Activated CD8-positive, alpha-beta memory T cell treated with anti-CD3 and anti-CD28 coated beads for 1 hour (primary cell): Measurements from ENCODE around the gene TNNC1.

Source experiments
- DNase-seq, 2 donors: peaks; one replicate each; pipeline ENCODE4 v3.0.0-alpha.2; 2020; ENCODE audit warnings: low read depth in 1 of 2; ENCODE audit errors: extremely low read depth in 1 of 2

TNNC1 gene

DNA sequence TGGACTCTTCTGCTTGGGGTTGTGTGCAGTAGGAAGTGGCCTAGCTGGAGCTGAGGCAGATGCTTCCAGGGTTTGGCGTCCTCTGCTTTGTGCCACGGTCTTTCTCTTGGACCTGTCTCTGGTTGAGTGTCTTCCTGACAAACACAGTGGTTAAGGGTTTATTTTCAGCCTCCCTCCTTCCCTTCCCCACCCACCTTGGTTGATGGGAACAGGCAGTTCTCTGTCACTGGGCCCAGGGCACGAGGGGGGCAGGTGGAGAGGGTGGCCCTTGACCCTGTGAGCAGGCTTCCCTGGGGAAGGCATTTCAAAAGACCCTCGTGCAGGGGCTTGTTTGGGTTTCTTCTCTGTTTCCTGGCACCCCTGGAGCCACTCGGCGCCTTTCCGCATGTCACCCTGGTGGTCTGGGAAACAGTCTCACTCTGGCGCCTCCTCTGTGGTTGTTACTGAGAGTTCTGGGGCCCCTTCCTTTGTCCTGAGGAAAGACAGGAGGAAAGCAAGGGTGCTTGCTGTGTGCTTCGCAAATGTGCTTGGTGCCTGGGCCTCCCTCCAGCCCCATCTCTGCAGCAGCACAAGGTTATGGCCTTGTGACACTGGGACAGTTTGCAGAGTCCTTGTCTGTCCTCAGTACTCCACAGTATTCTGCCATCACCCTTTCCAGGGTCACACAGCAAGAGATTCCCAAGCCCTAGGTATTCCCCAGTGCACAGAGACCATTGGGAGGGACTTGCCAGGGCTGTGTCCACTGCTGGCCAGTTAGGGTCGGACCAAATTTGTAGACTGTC lies 31.0 kb upstream of the TNNC1 start:
- no peak for DNase-seq

- no peak for DNase-seq
These were observed 29.9 kb upstream of the TNNC1 start for GRCh38 chr3:52483577-52484381.

- DNase-seq, result no peak
These were observed 29.2 kb upstream of the TNNC1 start for GRCh38 chr3:52483081-52483480.

- no peak for DNase-seq
These were observed 28.1 kb upstream of the TNNC1 start for GRCh38 chr3:52481819-52482521.

- DNase-seq, result no peak
These were observed 27.2 kb upstream of the TNNC1 start for GRCh38 chr3:52480768-52481715.

DNA sequence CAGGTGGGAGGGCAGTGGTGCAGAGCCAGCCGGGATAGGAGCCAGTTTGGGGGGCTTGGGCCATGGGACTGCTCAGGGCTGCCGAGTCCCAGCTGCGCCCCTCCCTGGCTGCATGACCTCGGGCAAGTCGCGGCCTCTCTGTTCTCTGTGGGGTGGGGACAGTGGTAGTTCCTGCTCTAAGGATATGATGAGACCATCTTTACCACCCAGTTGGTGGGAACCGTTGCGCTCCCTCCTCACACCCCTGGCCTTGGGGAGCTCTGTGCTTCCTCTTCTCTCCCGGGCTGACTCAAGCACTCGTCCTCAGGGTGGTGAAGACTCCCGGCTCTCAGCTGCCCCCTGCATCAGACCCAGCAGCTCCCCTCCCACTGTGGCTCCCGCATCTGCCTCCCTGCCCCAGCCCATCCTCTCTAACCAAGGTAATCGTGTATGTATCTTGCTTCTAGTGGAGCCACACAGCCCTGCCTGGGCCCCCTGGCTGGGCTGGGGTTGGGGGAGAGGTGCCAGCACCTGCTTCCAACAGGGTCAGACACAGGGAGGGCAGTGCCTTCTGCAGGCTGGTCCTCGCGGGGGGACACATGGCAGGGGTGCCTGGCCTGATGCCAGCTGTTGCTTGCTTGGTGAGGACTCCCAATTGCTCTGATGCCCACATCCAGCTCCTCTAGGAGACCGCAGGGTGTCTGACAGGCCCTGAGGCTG lies 26.2 kb upstream of the TNNC1 start:
- DNase-seq, result no peak

DNA sequence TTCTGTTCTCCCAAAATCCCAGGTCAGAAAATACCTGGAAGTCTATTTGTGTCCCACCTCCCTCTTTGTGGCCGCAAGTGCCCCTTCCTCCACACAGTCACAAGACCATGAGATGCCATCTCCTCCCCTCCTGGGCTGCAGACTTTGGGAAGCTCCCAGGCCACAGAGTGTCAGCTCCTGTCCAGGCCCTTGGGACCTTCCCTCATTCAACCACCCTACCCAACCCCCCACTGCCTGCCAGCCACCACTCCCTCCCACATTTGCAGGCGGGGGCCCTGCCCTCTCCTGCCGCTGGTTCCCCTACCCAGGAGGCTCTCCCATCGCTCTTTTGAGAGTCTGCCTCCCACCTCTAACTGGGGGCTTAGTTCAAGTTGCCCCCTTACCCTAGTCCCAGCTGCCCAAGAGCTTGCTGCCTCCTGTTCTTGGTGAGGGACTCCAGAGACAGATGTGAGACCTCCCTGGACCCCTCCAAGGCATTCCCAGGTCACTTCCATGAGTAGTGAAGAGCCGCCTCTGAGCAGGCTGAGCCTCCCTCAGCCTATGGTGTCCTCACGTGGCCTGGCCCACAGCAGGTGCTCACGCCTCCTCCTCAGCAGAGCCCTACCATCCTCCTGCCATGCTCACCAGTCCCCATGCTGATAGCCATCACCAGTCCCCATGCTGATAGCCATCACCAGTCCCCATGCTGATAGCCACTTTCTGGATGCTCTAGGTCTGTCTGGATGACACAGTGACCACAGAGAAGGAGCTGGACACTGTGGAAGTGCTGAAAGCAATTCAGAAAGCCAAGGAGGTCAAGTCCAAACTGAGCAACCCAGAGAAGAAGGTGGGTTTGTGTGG lies 25.4 kb upstream of the TNNC1 start:
- DNase-seq, result no peak

DNA sequence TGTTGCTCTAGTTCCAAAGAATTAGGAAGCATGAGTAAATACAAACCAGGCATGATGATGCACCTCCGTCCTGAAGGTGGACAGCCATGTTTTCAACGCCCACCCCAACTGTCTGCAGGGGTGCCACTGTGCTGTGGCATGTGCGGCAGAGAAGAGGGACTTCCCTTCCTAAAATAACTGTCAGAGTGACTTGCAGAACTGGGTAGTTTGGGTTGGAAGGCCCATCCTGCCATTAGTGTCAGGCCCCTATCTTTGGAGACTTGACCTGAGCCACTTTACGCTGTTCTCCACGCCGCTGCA lies 23.9 kb upstream of the TNNC1 start:
- no peak for DNase-seq

DNA sequence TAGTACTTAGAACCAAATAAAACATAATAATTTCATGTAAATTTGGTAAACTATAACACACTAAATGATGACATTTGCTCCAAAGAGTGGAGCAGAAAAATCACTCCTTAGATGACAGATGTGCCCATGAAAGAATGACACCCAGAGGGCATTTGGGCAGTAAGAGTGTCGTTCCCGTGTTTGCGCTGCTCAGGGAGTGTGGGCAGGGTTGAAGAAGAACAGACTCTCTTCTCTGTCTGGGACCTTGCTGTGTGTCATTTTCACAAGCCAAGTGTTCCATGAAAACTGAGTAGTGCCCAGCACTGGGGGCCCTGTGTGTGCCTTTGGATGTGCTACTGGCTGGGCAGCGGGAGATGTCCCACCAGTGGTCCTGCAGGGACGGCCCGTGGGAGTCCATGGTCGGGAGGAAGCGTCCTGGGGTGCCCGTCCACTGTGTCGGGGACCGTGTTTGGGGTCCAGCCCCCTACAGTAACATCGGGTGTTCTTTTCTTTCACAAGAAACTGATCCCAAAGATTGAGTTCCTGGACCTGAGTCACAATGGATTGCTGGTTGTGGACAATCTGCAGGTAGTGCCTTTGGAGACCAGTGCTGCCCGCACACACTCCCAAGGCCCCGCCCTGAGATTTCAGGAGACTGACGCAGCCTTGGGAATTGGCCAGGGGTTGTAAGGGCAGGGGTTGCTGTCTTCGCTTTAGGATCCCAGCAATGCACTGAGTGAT lies 23.4 kb upstream of the TNNC1 start:
- DNase-seq, result no peak

GRCh38 chr3:52473026-52473425 lies 19.2 kb upstream of the TNNC1 start:
- DNase-seq, result no peak

DNA sequence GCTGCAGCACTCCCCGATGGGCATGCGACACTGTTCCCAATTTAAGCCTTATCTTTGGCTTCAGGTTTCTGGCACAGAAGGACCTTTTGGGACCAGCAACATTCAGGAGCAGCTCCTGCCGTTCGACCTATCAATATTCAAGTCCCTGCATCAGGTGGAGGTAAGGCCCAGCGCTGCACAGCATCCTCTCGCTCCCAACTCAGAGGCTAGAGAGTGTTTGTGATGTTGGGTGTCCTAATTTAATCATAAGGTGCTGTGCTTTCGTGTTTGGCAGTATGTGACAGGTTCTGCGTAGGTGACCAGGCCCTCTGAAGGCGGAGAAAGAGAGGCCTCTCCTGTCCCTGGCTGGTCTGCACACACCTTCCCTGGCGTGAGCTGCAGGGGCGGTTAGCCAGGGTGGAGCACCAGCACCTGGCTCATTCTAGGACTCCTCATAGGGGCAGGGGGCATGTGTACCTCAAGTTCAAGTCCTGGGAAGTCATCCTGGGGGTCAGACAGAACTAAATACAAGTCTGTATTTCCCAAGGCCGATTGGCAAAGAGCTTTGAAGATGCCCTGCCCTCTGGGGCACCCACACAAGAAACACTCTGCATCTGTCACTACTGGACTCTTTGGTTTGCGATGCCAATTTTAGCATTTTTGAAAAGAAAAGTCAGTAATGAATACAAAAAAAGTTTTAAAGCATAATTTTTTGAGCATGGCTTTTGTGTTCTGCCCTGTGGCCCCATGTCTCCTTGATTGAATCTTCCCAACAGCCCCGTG lies 18.6 kb upstream of the TNNC1 start:
- no peak for DNase-seq

GRCh38 chr3:52471371-52472238 lies 17.8 kb upstream of the TNNC1 start:
- no peak for DNase-seq

DNA sequence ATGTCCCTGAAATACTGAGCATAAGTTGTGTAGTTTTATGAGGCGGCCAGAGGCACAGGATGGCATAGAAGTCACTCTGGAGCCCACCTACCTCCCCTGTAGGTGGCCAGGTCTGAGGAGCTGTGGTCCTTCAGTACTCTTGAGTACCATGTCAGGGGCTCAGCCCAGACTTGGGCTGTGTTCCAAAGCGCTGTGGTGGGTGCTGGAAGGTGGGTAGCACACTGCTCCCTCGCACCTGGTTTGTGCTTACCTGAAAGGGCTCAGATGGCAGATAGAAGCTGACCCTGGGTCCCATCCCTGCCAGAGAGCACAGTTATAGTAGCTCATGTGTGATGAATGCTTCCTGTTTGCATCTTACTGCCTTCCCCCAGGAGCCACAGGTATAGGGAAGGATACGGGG lies 17.1 kb upstream of the TNNC1 start:
- no peak for DNase-seq

DNA sequence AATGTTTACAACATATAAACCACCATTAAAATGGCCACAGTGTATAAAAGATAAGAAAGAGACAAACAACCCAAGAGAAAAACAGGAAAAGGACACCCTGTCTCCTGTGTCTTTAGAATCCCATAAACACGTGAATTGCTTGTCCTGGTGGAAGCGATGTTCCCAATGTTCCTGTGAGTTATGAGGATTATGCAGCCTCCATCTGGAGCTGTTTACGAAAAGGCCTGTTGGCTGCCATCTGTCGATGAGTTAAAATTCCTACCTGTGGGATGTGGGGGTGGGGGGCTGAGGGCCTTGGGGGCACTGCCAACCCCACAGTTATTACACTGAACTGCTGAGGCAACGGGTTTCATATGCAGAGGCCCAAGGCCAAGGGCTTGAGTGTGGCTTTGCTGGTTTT lies 15.2 kb upstream of the TNNC1 start:
- no peak for DNase-seq

DNA sequence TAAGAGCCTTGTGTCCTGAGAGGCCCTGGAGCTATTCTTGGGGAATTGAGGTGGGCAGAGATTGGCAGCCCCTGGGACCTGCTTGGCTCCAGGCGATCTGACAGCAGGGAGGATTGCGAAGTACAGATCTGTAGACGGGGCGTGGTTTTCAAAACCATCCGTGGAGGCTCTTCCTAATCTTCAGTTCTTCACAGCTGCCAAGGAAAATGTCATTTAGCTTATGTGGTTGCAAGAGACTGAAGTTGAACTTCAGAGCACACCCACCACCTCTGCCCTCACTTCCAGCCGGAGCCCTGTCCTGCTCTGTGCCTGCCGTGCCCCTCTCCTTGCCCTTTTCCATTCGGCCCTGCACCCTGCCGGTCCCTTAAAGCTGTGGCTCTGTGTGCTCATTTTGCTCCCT lies 14.5 kb upstream of the TNNC1 start:
- no peak for DNase-seq

DNA sequence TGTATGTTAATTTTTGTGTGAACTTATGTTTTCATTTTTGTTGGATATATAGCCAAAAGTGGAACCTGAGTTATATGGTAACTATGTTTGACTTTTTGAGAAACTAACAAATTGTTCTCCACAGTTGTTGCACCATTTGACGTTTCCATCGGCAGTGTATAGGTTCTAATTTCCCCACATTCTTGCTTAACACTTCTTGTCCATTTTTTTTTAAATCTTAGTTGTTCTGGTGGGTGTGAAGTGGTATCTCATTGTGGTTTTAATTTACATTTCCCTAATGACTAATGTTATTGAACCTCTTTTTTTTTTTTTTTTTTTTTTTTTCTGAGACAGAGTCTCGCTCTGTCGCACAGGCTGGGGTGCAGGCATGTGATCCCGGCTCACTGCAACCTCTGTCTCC lies 9.6 kb upstream of the TNNC1 start:
- DNase-seq, result no peak

GRCh38 chr3:52461874-52462273 lies 8.0 kb upstream of the TNNC1 start:
- no peak for DNase-seq
